GM18951 (cell line): ENCODE results near the gene HOMER1.

Experiments
- POLR2A ChIP-seq: IDR thresholded peaks from 4 replicates; pipeline ENCODE4 v1.6.1; 2011; ENCODE audit warnings: mild to moderate bottlenecking; ENCODE audit not compliant: insufficient read length, insufficient read depth; ENCODE audit errors: extremely low read depth
- in situ Hi-C: fragments of 300-500 bp; cut with MboI; formaldehyde crosslinking; loops from one replicate; pipeline ENCODE4 v1.12.0; 2022; ENCODE audit warnings: low sequenced_read_pairs, mixed read lengths, inconsistent platforms; ENCODE audit not compliant: unreplicated experiment

HOMER1 gene

DNA sequence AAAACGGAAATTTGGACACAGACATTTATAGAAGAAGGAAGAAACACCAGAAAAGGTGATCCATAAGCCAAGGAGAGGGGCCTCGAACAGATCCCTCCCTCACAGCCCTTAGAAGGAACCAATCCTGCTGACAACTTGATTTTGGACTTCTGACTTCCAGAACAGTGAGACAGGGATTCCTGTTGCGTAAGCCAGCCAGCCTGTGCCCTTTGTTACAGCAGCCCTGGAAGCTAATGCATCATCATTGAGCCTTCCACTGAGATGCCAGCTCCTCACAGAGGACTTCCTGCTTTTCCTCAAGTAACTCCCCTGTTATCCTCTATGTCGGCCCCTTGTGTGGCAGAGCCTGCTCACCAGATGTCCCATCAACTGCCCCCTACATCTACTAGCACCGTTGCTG, 183.9 kb downstream of the HOMER1 start:
- in situ Hi-C loops, result no loop called here
- TF ChIP-seq POLR2A, result no peak

DNA sequence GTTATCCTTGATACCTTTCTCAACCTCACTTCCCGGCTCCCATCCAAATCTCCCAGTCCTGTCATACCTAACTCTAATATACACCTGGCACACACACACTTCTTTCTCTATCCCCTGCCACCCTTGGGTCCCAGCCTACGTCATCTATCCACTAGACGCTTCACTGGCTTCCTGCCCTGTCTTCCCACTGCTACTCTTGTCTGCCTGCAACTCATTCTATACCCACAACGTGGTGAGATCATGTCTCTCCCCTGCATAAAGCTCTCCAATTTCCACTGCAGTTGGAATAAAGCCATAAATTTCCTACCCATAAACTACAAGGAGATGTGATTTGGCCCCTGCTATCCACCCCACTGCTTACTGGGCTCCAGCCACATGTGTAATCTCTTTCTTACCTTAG, 184.5 kb downstream of the HOMER1 start:
- in situ Hi-C loops, result no loop called here
- TF ChIP-seq POLR2A, result no peak
